CD14-positive monocyte (primary cell): ENCODE data around the gene PANK1. TPM values are rescaled to one million over a fixed set of nuclear protein-coding genes. Genes with fewer than 3 reads are reported as not detected.
A peak's percentile ranks its signal among the peaks of the same experiment; 100 is the strongest.

Experiments
- DNase-seq, 3 donors: peaks; one replicate each; pipeline ENCODE4 v3.0.0-alpha.2; 2011 to 2022
- H2AFZ ChIP-seq: 2 replicates; pipeline ENCODE4 v1.6.0; 2012; ENCODE audit warnings: mild to moderate bottlenecking, low read depth, low read length, inconsistent platforms; ENCODE audit not compliant: insufficient read depth, poor library complexity, severe bottlenecking
- H3K27ac ChIP-seq, 2 donors: 1 replicate in 1 of 2; 2 replicates in 1 of 2; pipeline ENCODE4 v1.5.1; 2012 to 2013; ENCODE audit warnings: low read length in 2 of 2, control low read depth in 1 of 2, inconsistent platforms in 1 of 2, low read depth in 1 of 2, mild to moderate bottlenecking in 1 of 2
- H3K27me3 ChIP-seq, 2 donors: one replicate each; pipeline versions ENCODE4 v1.6.0 to v1.6.1; 2011 to 2013; ENCODE audit warnings: low read length in 2 of 2; ENCODE audit not compliant: control insufficient read depth in 2 of 2, insufficient read depth in 2 of 2
- H3K36me3 ChIP-seq, 2 donors: replicated peaks in 1 of 2; 1 replicate in 1 of 2; 2 replicates in 1 of 2; pipeline versions ENCODE4 v1.5.1 to v1.6.1; 2012 to 2013; ENCODE audit warnings: low read length in 2 of 2, control low read depth in 1 of 2, inconsistent platforms in 1 of 2, mild to moderate bottlenecking in 1 of 2; ENCODE audit not compliant: insufficient read depth in 2 of 2, control insufficient read depth in 1 of 2
- H3K4me1 ChIP-seq, 2 donors: 1 replicate in 1 of 2; 2 replicates in 1 of 2; pipeline versions ENCODE4 v1.5.1 to v1.6.1; 2012 to 2013; ENCODE audit warnings: low read length in 2 of 2, control low read depth in 1 of 2, inconsistent platforms in 1 of 2, mild to moderate bottlenecking in 1 of 2, moderate library complexity in 1 of 2; ENCODE audit not compliant: insufficient read depth in 2 of 2, control insufficient read depth in 1 of 2
- H3K4me2 ChIP-seq: replicated peaks from 2 replicates; pipeline ENCODE3; 2012; ENCODE audit warnings: low read length, moderate library complexity, mild to moderate bottlenecking; ENCODE audit not compliant: poor library complexity, severe bottlenecking; ENCODE audit errors: extremely low read depth
- H3K4me3 ChIP-seq, 3 experiments: fragments of 200-600 bp in 1 of 3; sonication (generic) in 1 of 3; replicated peaks in 1 of 3; 1 replicate in 2 of 3; 2 replicates in 1 of 3; pipeline ENCODE4 v1.5.1; 2011 to 2013; ENCODE audit warnings: low read length in 3 of 3, mild to moderate bottlenecking in 3 of 3, control low read depth in 2 of 3, low read depth in 2 of 3, inconsistent platforms in 1 of 3, moderate library complexity in 1 of 3
- H3K79me2 ChIP-seq: 2 replicates; pipeline ENCODE4 v1.6.0; 2012; ENCODE audit warnings: mild to moderate bottlenecking, control low read depth, inconsistent platforms, low read length, moderate library complexity; ENCODE audit not compliant: insufficient read depth
- H3K9ac ChIP-seq: 2 replicates; pipeline ENCODE4 v1.6.0; 2017; ENCODE audit warnings: low read length, mild to moderate bottlenecking; ENCODE audit not compliant: insufficient read depth, poor library complexity, severe bottlenecking
- H3K9me3 ChIP-seq, 2 donors: replicated peaks in 1 of 2; 1 replicate in 1 of 2; 2 replicates in 1 of 2; pipeline versions ENCODE4 v1.5.1 to v1.6.1; 2012 to 2013; ENCODE audit warnings: low read length in 2 of 2, control low read depth in 1 of 2; ENCODE audit not compliant: control insufficient read depth in 1 of 2, insufficient read depth in 1 of 2
- H4K20me1 ChIP-seq: 2 replicates; pipeline ENCODE4 v1.6.0; 2012; ENCODE audit warnings: mild to moderate bottlenecking, low read length, control low read depth, moderate library complexity; ENCODE audit not compliant: insufficient read depth
- H3K27ac Mint-ChIP-seq, 7 donors: one replicate each; pipeline ENCODE4 v1.8.0; 2020; ENCODE audit warnings: mild to moderate bottlenecking in 7 of 7, mixed read lengths in 7 of 7, moderate library complexity in 6 of 7, inconsistent platforms in 2 of 7
- H3K27me3 Mint-ChIP-seq, 3 donors: one replicate each; pipeline ENCODE4 v1.8.0; 2021 to 2022; ENCODE audit warnings: low read depth in 3 of 3, mild to moderate bottlenecking in 3 of 3, mixed read lengths in 3 of 3, moderate library complexity in 3 of 3, inconsistent platforms in 1 of 3
- H3K36me3 Mint-ChIP-seq, 2 donors: one replicate each; pipeline ENCODE4 v1.8.0; 2020; ENCODE audit warnings: mixed read lengths in 2 of 2, inconsistent platforms in 1 of 2, mild to moderate bottlenecking in 1 of 2
- H3K4me1 Mint-ChIP-seq: one replicate; pipeline ENCODE4 v1.8.0; 2020; ENCODE audit warnings: mild to moderate bottlenecking, mixed read lengths
- H3K4me3 Mint-ChIP-seq, 2 donors: one replicate each; pipeline ENCODE4 v1.8.0; 2020; ENCODE audit warnings: mild to moderate bottlenecking in 2 of 2, mixed read lengths in 2 of 2, moderate library complexity in 1 of 2
- H3K9me3 Mint-ChIP-seq, 7 donors: one replicate each; pipeline ENCODE4 v1.8.0; 2020 to 2022; ENCODE audit warnings: mixed read lengths in 7 of 7, mild to moderate bottlenecking in 6 of 7, moderate library complexity in 6 of 7, inconsistent platforms in 2 of 7
- WGBS: methylation state at CpG from one replicate; pipeline ENCODE4 v1.1.5; 2013; ENCODE audit warnings: missing lambda C conversion rate; ENCODE audit not compliant: insufficient coverage; 5-methylcytosine and 5-hydroxymethylcytosine counted together
- intact Hi-C, 2 donors: fragments of 100-400 bp; cut with micrococcal nuclease; formaldehyde crosslinking; loops; one replicate each; pipeline versions ENCODE4 v1.15.0 to v1.15.1; 2023
- polyA plus RNA-seq, 3 donors: library from polyadenylated mRNA; depleted of rRNA in 1 of 3; unstranded in 2 of 3; stranded (reverse) in 1 of 3; fragments of 300-500 nt in 2 of 3; fragments of >200 nt in 1 of 3; fragmentation: Illumina TruSeq in 2 of 3; gene quantifications; 1 replicate in 2 of 3; 2 replicates in 1 of 3; pipeline ENCODE4 v1.2.3, GENCODE V29; 2012 to 2021
- TF ChIP-seq, protein P1 (sequence below): fragments of 200-600 bp; IDR thresholded peaks from one replicate; pipeline ENCODE4 v1.8.0; 2022; ENCODE audit warnings: antibody characterized with exemption, mild to moderate bottlenecking

The PANK1 gene
- polyA plus RNA-seq, 3 donors = 0.31 to 0.67 (median 0.61) TPM

DNA sequence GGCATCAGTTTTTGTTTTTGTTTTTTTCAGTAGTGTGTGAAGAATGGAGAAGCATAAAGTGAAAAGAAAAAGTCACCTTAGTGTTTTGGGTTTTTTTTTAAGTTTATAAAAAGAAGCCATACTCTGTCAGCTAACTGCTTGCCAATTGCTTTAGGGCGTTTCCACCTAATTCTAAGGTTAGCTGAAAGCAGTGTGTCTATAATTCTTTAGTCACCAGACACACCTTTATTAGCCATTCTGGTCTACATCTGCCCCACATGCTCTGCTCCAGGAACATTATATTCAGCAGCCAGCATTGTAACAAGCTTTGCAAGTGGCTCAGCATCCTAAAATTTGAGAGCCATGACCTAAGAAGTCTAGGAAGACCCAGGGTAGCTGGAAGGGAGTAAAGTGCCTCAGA, 95.5 kb downstream of the PANK1 start:
- peaks cover 5 to 9% of the 10 kb centered on the region in 2 donors for H3K4me1 ChIP-seq
- H3K36me3 ChIP-seq = no peaks in the 10 kb centered on the region
- no peak overlapping the region for H3K27ac ChIP-seq
- peaks cover 0 to 4% of the 10 kb centered on the region in 2 donors for H3K9me3 ChIP-seq
- no peak overlapping the region for H3K4me2 ChIP-seq
- H2AFZ ChIP-seq = no peak overlapping the region
- peaks cover 0 to 8% (median 2%) of the 10 kb centered on the region in 7 donors for H3K9me3 Mint-ChIP-seq
- peaks cover 0 to 1% (median 0%) of the 10 kb centered on the region in 3 donors for H3K27me3 Mint-ChIP-seq
- H3K4me3 ChIP-seq = no peak overlapping the region
- no peak overlapping the region for H3K9ac ChIP-seq
- DNase-seq = no peak
- TF ChIP-seq, protein P1, sequence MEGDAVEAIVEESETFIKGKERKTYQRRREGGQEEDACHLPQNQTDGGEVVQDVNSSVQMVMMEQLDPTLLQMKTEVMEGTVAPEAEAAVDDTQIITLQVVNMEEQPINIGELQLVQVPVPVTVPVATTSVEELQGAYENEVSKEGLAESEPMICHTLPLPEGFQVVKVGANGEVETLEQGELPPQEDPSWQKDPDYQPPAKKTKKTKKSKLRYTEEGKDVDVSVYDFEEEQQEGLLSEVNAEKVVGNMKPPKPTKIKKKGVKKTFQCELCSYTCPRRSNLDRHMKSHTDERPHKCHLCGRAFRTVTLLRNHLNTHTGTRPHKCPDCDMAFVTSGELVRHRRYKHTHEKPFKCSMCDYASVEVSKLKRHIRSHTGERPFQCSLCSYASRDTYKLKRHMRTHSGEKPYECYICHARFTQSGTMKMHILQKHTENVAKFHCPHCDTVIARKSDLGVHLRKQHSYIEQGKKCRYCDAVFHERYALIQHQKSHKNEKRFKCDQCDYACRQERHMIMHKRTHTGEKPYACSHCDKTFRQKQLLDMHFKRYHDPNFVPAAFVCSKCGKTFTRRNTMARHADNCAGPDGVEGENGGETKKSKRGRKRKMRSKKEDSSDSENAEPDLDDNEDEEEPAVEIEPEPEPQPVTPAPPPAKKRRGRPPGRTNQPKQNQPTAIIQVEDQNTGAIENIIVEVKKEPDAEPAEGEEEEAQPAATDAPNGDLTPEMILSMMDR = no peak
- peaks cover 11% of the 10 kb centered on the region for H3K4me1 Mint-ChIP-seq
- H3K79me2 ChIP-seq = no peaks in the 10 kb centered on the region
- H3K4me3 Mint-ChIP-seq = no peak overlapping the region
- no peaks in the 10 kb centered on the region for H4K20me1 ChIP-seq
- no peaks in the 10 kb centered on the region for H3K36me3 Mint-ChIP-seq
- no peaks in the 10 kb centered on the region for H3K27me3 ChIP-seq
- no peak overlapping the region for H3K27ac Mint-ChIP-seq
- intact Hi-C loops = no loop called here
- no CpG with 5 or more reads among the region's 1 CpG for WGBS

DNA sequence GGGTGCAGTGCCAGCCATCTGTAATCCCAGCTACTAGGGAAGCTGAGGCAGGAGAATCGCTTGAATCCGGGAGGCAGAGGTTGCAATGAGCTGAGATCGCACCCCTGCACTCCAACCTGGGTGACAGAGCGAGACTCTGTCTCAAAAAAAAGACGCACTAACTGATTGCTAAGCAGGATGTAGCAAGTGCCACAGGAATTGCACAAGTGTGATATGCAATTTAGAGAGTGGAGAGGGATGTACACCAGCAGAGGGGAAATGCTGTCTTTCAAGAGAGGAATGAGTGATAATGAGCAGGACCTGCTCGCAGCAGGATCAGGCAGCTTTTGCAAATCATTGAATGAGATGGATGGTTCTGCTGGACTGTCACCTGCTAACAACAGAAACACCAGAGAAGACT, 96.4 kb downstream of the PANK1 start:
- TF ChIP-seq, protein P1 = no peak
- Mint-ChIP-seq H3K4me1 (peaks cover 11% of the 10 kb centered on the region), H3K27me3 (peaks cover 0 to 1% (median under 1%) of the 10 kb centered on the region in 3 donors), H3K36me3 (no peaks in the 10 kb centered on the region), H3K27ac (peak overlapping the region in 2 of 7 donors; percentile 27 to 60), H3K4me3 (peak overlapping the region in 1 of 2 donors; percentile 33), H3K9me3 (peaks cover 0 to 8% (median 2%) of the 10 kb centered on the region in 7 donors)
- Histone ChIP-seq H3K9ac (no peak overlapping the region), H3K4me1 (peaks cover 5 to 9% of the 10 kb centered on the region in 2 donors), H3K4me3 (no peak overlapping the region), H3K36me3 (no peaks in the 10 kb centered on the region), H2AFZ (no peak overlapping the region), H4K20me1 (no peaks in the 10 kb centered on the region), H3K27ac (no peak overlapping the region), H3K79me2 (no peaks in the 10 kb centered on the region), H3K9me3 (peaks cover 0 to 4% of the 10 kb centered on the region in 2 donors), H3K27me3 (no peaks in the 10 kb centered on the region), H3K4me2 (no peak overlapping the region)
- 24% methylated on average over 6 of the region's 6 CpGs for WGBS
- DNase-seq = peak; percentile 22 to 33 (median 30)
- intact Hi-C loops = no loop called here
